Panc1 (cell line): ENCODE measurements around the gene NOP53. TPM values are rescaled to one million over a fixed set of nuclear protein-coding genes. Genes with fewer than 3 reads are reported as not detected.

ENCODE experiments used
- ATAC-seq: fragments of 200-7000 bp; cut with Tn5 transposase; 2 replicates; pipeline ENCODE4 v1.9.1; 2020; ENCODE audit warnings: mild to moderate bottlenecking, moderate library complexity
- BruUV-seq: library from RNA; stranded (reverse); fragments of 400-500 nt; replicated peaks from 2 replicates; lab custom pipeline; 2021; lab: Mats Ljungman, UMichigan
- CTCF ChIA-PET: fragments of 300-600 bp; sonication (Branson Sonifier 250); formaldehyde crosslinking; loops from one replicate; lab custom pipeline; 2022; ENCODE audit warnings: antibody characterized with exemption; lab: Charles Lee
- POLR2A ChIA-PET: fragments of 300-600 bp; sonication (Branson Sonifier 250); formaldehyde crosslinking; loops from one replicate; lab custom pipeline; 2022; ENCODE audit warnings: antibody characterized with exemption; lab: Charles Lee
- DNase-seq: peaks from one replicate; pipeline ENCODE4 v3.0.0-alpha.2; 2010; ENCODE audit warnings: low read depth, low spot score
- H3K27ac ChIP-seq: 2 replicates; pipeline ENCODE4 v1.5.1; 2011; ENCODE audit warnings: mild to moderate bottlenecking, low read length, inconsistent platforms
- H3K27me3 ChIP-seq: fragments of 200-500 bp; sonication (Bioruptor generic); 2 replicates; pipeline ENCODE4 v1.6.0; 2014; ENCODE audit warnings: low read length, inconsistent platforms; ENCODE audit not compliant: control insufficient read depth, insufficient read depth
- H3K36me3 ChIP-seq: fragments of 200-500 bp; sonication (Bioruptor generic); 2 replicates; pipeline ENCODE4 v1.5.1; 2014; ENCODE audit warnings: inconsistent platforms, mild to moderate bottlenecking, low read length, moderate library complexity; ENCODE audit not compliant: control insufficient read depth, insufficient read depth
- H3K4me1 ChIP-seq: 2 replicates; pipeline ENCODE4 v1.5.1; 2011; ENCODE audit warnings: inconsistent platforms, mild to moderate bottlenecking, low read length, moderate library complexity; ENCODE audit not compliant: control insufficient read depth, insufficient read depth
- H3K4me3 ChIP-seq, 2 experiments: 2 replicates each; pipeline ENCODE4 v1.5.1; 2011 to 2012; ENCODE audit warnings: low read depth in 2 of 2, low read length in 2 of 2, mild to moderate bottlenecking in 2 of 2, inconsistent platforms in 1 of 2, moderate library complexity in 1 of 2
- H3K9me3 ChIP-seq: fragments of 200-500 bp; sonication (Bioruptor generic); 2 replicates; pipeline ENCODE4 v1.5.1; 2014; ENCODE audit warnings: low read depth, mild to moderate bottlenecking, inconsistent platforms, low read length, moderate library complexity; ENCODE audit not compliant: control insufficient read depth, insufficient read depth
- CTCF ChIP-seq: fragments of 450-650 bp; IDR thresholded peaks from 2 replicates; pipeline ENCODE4 v1.5.1; 2017; ENCODE audit warnings: mild to moderate bottlenecking
- POLR2AphosphoS5 ChIP-seq: IDR thresholded peaks from 2 replicates; pipeline ENCODE4 v1.6.1; 2012; ENCODE audit warnings: mild to moderate bottlenecking, low read depth, low read length, moderate library complexity
- REST ChIP-seq, 2 experiments: IDR thresholded peaks; 2 replicates each; pipeline ENCODE4 v1.6.1; 2011 to 2012; ENCODE audit warnings: low read depth in 2 of 2, control low read depth in 1 of 2, low read length in 1 of 2, mild to moderate bottlenecking in 1 of 2, moderate library complexity in 1 of 2; ENCODE audit not compliant: insufficient read depth in 1 of 2
- SIN3A ChIP-seq: IDR thresholded peaks from 2 replicates; pipeline ENCODE4 v1.6.1; 2012; ENCODE audit warnings: low read depth, mild to moderate bottlenecking, low read length, moderate library complexity, borderline replicate concordance; ENCODE audit not compliant: insufficient read depth
- in situ Hi-C: cut with HindIII; loops from 2 replicates; pipeline ENCODE4 v1.10.0; 2016; ENCODE audit warnings: low sequenced_read_pairs, low pct_unique_long_range_greater_than_20kb
- intact Hi-C: fragments of 100-400 bp; cut with micrococcal nuclease; formaldehyde crosslinking; loops from one replicate; pipeline ENCODE4 v1.10.0; 2022; ENCODE audit not compliant: unreplicated experiment
- total RNA-seq: library from RNA; stranded (reverse); gene quantifications from one replicate; pipeline ENCODE4 v1.2.1, GENCODE V29; 2021; ENCODE audit not compliant: unreplicated experiment

Gene NOP53
- total RNA-seq, 1 experiment from 2014 or later, result 64.3 TPM

- no peak for DNase-seq
- ChIA-PET CTCF (interaction anchor here (0.5 to 1.1 kb wide), 9 partner anchors 24 to 488 kb away, joined by 3 to 7 read pairs (median 3); no protein-coding TSS in a partner anchor), POLR2A (no interaction called here)
- BruUV-seq, result no TSS peak
- Histone ChIP-seq H3K36me3 (no peaks in the 10 kb centered on the region), H3K27ac (no peak overlapping the region), H3K4me1 (no peaks in the 10 kb centered on the region), H3K27me3 (no peaks in the 10 kb centered on the region), H3K4me3 (no peak overlapping the region), H3K9me3 (no peaks in the 10 kb centered on the region)
- no peak for TF ChIP-seq REST (IDR thresholded peaks at IDR 0.05; ENCODE audit: insufficient read depth in 1 of 2, low read depth in 2 of 2, low read length in 1 of 2)
- TF ChIP-seq POLR2AphosphoS5, result no peak
- peak; percentile 86 for TF ChIP-seq CTCF
- in situ Hi-C loops (no loop called here), intact Hi-C loops (loop anchor here (2.0 kb wide), 1 partner anchor 23 kb away; no protein-coding TSS in a partner anchor)
- ATAC-seq, result peak; percentile 90
Observed at GRCh38 chr19:47765523-47766358, 20.4 kb downstream of the NOP53 start.

GRCh38 chr19:47766359-47766620 lies 20.9 kb downstream of the NOP53 start:
- no peaks in the 10 kb centered on the region for H3K4me1 ChIP-seq
- intact Hi-C loops, result loop anchor here (2.0 kb wide), 1 partner anchor 23 kb away; no protein-coding TSS in a partner anchor
- no peak for ATAC-seq
- no TSS peak for BruUV-seq
- no peaks in the 10 kb centered on the region for H3K27me3 ChIP-seq
- ChIA-PET POLR2A (no interaction called here), CTCF (interaction anchor here (0.6 kb wide), 1 partner anchor 90 kb away, joined by 3 read pairs; no protein-coding TSS in a partner anchor)
- no peak overlapping the region for H3K4me3 ChIP-seq
- H3K9me3 ChIP-seq, result no peaks in the 10 kb centered on the region
- no peak overlapping the region for H3K27ac ChIP-seq
- no peak for DNase-seq
- no peak for TF ChIP-seq REST (IDR thresholded peaks at IDR 0.05; ENCODE audit: insufficient read depth in 1 of 2, low read depth in 2 of 2, low read length in 1 of 2)
- no peak for TF ChIP-seq POLR2AphosphoS5
- no peak for TF ChIP-seq SIN3A
- no peak for TF ChIP-seq CTCF
- in situ Hi-C loops, result no loop called here
- H3K36me3 ChIP-seq, result no peaks in the 10 kb centered on the region
